Measurements from ENCODE around the gene C1orf167. TPM values are rescaled to one million over a fixed set of nuclear protein-coding genes. Genes with fewer than 3 reads are reported as not detected.

The C1orf167 gene
- total RNA-seq, result not detected

- DNase-seq (ENCODE audit: low spot score) (no peak), ATAC-seq (peak; percentile 68 to 82)
- H3K4me3 Mint-ChIP-seq, result no peak within 1 kb of the TSS
- H3K36me3 Mint-ChIP-seq, result no peaks in the 10 kb centered on the region
- H3K27me3 Mint-ChIP-seq, result peaks cover 13 to 15% of the 10 kb centered on the region in 2 donors
- peak within 1 kb of the TSS in 1 of 2 donors; percentile 68 for H3K27ac Mint-ChIP-seq
- H3K9me3 Mint-ChIP-seq, result no peaks in the 10 kb centered on the region
- peaks cover 4 to 7% of the 10 kb centered on the region in 2 donors for H3K4me1 Mint-ChIP-seq (ENCODE audit: low read depth in 2 of 2)
Observed at GRCh38 chr1:11761988-11762406, at the start of gene C1orf167. Gene C1orf167, plus strand, starts transcription at chr1:11762193. Its CDS starts 2,208 bp downstream, at chr1:11764401.

- ATAC-seq (no peak), DNase-seq (ENCODE audit: low spot score) (no peak)
- Mint-ChIP-seq H3K4me1 (ENCODE audit: low read depth in 2 of 2) (peaks cover 7 to 10% of the 10 kb centered on the region in 2 donors), H3K36me3 (no peaks in the 10 kb centered on the region), H3K4me3 (no peak overlapping the region), H3K27ac (no peak overlapping the region), H3K27me3 (no peaks in the 10 kb centered on the region), H3K9me3 (no peaks in the 10 kb centered on the region)
Observed at GRCh38 chr1:11712285-11712684, 49.7 kb upstream of the C1orf167 start.

- Mint-ChIP-seq H3K36me3 (no peaks in the 10 kb centered on the region), H3K27ac (no peak overlapping the region), H3K27me3 (no peaks in the 10 kb centered on the region), H3K4me3 (no peak overlapping the region), H3K9me3 (no peaks in the 10 kb centered on the region), H3K4me1 (ENCODE audit: low read depth in 2 of 2) (peaks cover 7 to 10% of the 10 kb centered on the region in 2 donors)
- ATAC-seq, result no peak
- no peak for DNase-seq (ENCODE audit: low spot score)
Observed at GRCh38 chr1:11713095-11713494, 48.9 kb upstream of the C1orf167 start.

DNA sequence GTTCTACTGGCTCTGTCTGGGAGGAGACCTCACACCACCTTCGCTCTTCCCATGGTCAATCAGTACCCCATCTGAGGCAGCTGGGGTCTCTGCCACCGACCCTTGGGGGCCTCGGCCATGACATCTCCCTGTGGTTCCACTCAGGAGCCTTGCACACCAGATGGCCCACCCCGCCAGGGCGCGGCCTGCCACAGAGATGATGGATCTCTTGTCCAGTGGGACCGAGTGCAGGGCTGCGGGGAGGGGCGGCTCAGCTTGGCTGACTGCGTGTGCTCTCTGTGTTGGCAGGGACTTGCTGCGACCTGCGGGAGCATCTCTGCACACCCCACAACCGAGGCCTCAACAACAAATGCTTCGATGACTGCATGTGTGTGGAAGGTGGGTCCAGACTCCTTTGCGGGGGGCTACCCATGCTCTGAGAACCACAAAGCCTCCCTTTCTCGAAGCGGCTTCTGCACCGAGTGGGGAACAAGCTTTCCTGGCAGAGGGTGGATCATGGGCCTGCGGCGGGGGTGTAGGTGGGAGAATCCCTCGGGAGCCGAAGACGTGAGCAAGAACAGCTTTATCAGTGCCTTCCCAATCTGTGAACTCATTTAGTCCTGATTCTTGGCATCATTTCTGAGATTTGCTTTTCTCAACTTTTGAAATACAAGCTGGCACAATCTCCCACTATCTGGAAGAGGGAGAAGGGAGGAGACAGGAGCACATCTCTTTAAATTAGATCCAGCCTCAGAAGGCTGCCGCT, 47.0 kb upstream of the C1orf167 start:
- DNase-seq (ENCODE audit: low spot score) (no peak), ATAC-seq (no peak)
- Mint-ChIP-seq H3K4me1 (ENCODE audit: low read depth in 2 of 2) (peaks cover 14 to 16% of the 10 kb centered on the region in 2 donors), H3K4me3 (no peak overlapping the region), H3K9me3 (no peaks in the 10 kb centered on the region), H3K36me3 (no peaks in the 10 kb centered on the region), H3K27me3 (no peaks in the 10 kb centered on the region), H3K27ac (peak overlapping the region in 1 of 2 donors; percentile 19)

- H3K27me3 Mint-ChIP-seq, result no peaks in the 10 kb centered on the region
- no peaks in the 10 kb centered on the region for H3K9me3 Mint-ChIP-seq
- no peaks in the 10 kb centered on the region for H3K36me3 Mint-ChIP-seq
- H3K27ac Mint-ChIP-seq, result peak overlapping the region; percentile 94 to 96
- peak; percentile 84 for DNase-seq (ENCODE audit: low spot score)
- H3K4me3 Mint-ChIP-seq, result peak overlapping the region; percentile 88
- ATAC-seq, result peak; percentile 93
- H3K4me1 Mint-ChIP-seq (ENCODE audit: low read depth in 2 of 2), result peaks cover 19 to 22% of the 10 kb centered on the region in 2 donors
Observed at GRCh38 chr1:11719313-11720032, 42.5 kb upstream of the C1orf167 start.

GRCh38 chr1:11720033-11720376, 42.0 kb upstream of the C1orf167 start:
- Mint-ChIP-seq H3K9me3 (no peaks in the 10 kb centered on the region), H3K27ac (peak overlapping the region; percentile 94 to 96), H3K27me3 (no peaks in the 10 kb centered on the region), H3K4me1 (ENCODE audit: low read depth in 2 of 2) (peaks cover 25 to 26% of the 10 kb centered on the region in 2 donors), H3K4me3 (peak overlapping the region; percentile 88), H3K36me3 (no peaks in the 10 kb centered on the region)
- ATAC-seq, result no peak
- DNase-seq (ENCODE audit: low spot score), result no peak

DNA sequence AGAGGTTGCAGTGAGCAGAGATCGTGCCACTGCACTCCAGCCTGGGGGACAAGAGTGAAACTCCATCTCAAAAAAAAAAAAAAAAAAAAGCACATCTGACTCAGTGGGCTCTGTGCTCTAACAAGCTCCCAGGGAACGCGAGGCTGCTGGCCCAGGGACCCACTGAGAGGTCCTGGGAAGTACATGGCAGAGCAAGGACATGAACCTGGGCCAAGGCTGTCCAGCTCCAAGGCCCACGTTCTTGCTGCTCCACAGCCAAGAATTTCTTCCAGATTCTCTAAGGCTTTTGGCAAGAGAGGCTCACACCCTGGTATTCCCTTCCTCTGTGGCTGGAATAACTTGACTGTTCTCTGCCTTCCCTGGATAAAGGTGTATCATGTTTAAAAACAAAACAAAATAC, 41.5 kb upstream of the C1orf167 start:
- Mint-ChIP-seq H3K36me3 (no peaks in the 10 kb centered on the region), H3K4me3 (peak overlapping the region; percentile 15), H3K4me1 (ENCODE audit: low read depth in 2 of 2) (peaks cover 26 to 29% of the 10 kb centered on the region in 2 donors), H3K27ac (peak overlapping the region; percentile 12 to 96), H3K9me3 (no peaks in the 10 kb centered on the region), H3K27me3 (no peaks in the 10 kb centered on the region)
- ATAC-seq (no peak), DNase-seq (ENCODE audit: low spot score) (no peak)

DNA sequence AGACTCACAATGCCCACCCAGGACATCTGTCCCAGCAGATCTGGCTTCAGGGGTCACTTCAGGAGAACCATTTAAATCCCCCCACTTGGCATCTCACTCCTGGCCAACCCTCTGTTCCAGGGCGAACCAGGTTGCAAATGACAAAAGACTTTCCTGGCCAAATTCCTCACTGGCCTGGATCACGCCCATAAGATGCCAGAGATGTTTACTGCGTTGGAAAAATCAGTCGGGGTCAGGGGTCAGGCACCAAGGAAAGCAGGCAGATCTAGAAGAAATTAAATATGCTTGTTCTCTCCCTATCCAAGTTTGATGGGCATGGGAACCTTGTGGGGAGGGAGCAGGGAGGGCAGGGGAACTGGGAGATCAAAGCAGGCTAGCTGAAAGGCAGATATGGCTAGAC, 40.7 kb upstream of the C1orf167 start:
- ATAC-seq (no peak), DNase-seq (ENCODE audit: low spot score) (no peak)
- peaks cover 29 to 30% of the 10 kb centered on the region in 2 donors for H3K4me1 Mint-ChIP-seq (ENCODE audit: low read depth in 2 of 2)
- H3K4me3 Mint-ChIP-seq, result no peak overlapping the region
- no peaks in the 10 kb centered on the region for H3K27me3 Mint-ChIP-seq
- no peak overlapping the region for H3K27ac Mint-ChIP-seq
- no peaks in the 10 kb centered on the region for H3K9me3 Mint-ChIP-seq
- H3K36me3 Mint-ChIP-seq, result no peaks in the 10 kb centered on the region

- no peak for DNase-seq (ENCODE audit: low spot score)
- ATAC-seq, result no peak
- Mint-ChIP-seq H3K9me3 (no peaks in the 10 kb centered on the region), H3K27me3 (no peaks in the 10 kb centered on the region), H3K36me3 (no peaks in the 10 kb centered on the region), H3K4me1 (ENCODE audit: low read depth in 2 of 2) (peaks cover 29 to 30% of the 10 kb centered on the region in 2 donors), H3K27ac (no peak overlapping the region), H3K4me3 (no peak overlapping the region)
Observed at GRCh38 chr1:11722538-11722937, 39.5 kb upstream of the C1orf167 start.

DNA sequence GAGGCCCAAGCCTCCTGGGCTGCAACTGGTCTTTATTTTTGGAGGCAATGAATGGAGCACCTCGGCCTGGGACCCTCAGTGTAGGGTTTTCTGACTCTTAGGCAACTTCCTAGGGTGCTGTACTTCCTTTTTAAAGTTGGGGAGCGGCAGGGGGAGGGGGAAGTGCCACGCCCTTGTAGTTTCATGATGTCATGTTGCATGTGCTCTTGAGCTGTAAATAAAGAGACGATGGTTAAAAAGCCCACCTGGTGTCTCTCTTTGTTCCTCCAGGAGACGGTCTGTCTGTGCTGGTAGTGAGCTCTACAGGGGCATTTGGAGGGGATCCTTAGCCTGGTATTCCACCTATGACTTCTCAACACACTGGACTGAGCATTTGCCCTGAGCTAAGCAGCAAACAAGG, 36.4 kb upstream of the C1orf167 start:
- no peak overlapping the region for H3K4me3 Mint-ChIP-seq
- DNase-seq (ENCODE audit: low spot score) (no peak), ATAC-seq (no peak)
- H3K27me3 Mint-ChIP-seq, result no peaks in the 10 kb centered on the region
- no peaks in the 10 kb centered on the region for H3K36me3 Mint-ChIP-seq
- no peaks in the 10 kb centered on the region for H3K9me3 Mint-ChIP-seq
- no peak overlapping the region for H3K27ac Mint-ChIP-seq
- peaks cover 30 to 33% of the 10 kb centered on the region in 2 donors for H3K4me1 Mint-ChIP-seq (ENCODE audit: low read depth in 2 of 2)

- Mint-ChIP-seq H3K9me3 (no peaks in the 10 kb centered on the region), H3K27ac (no peak overlapping the region), H3K36me3 (no peaks in the 10 kb centered on the region), H3K4me1 (ENCODE audit: low read depth in 2 of 2) (peaks cover 42% of the 10 kb centered on the region in 2 donors), H3K27me3 (no peaks in the 10 kb centered on the region), H3K4me3 (no peak overlapping the region)
- ATAC-seq, result no peak
- no peak for DNase-seq (ENCODE audit: low spot score)
Observed at GRCh38 chr1:11727119-11727518, 34.9 kb upstream of the C1orf167 start.

GRCh38 chr1:11728126-11728806, 33.7 kb upstream of the C1orf167 start:
- DNase-seq (ENCODE audit: low spot score), result no peak
- no peaks in the 10 kb centered on the region for H3K9me3 Mint-ChIP-seq
- no peak overlapping the region for H3K4me3 Mint-ChIP-seq
- H3K27ac Mint-ChIP-seq, result no peak overlapping the region
- H3K4me1 Mint-ChIP-seq (ENCODE audit: low read depth in 2 of 2), result peaks cover 46% of the 10 kb centered on the region in 2 donors
- no peaks in the 10 kb centered on the region for H3K36me3 Mint-ChIP-seq
- no peaks in the 10 kb centered on the region for H3K27me3 Mint-ChIP-seq
- no peak for ATAC-seq

DNA sequence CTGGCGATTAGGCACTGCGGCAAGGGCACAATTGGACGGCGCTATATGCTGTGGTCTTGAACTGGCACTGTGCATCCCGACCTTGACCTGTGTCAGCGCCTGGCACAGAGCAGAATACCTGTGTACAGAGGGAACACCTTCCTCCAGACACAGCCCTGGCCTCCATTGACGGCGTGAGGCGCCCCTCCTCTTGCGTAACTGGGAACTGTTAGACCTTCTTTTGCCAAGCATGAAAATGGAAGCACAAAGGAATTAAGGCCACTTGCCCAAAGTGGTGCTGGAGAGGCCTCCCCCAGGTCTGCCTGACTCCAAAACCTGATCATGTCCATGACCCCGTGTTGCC, 32.9 kb upstream of the C1orf167 start:
- Mint-ChIP-seq H3K27me3 (no peaks in the 10 kb centered on the region), H3K27ac (peak overlapping the region; percentile 94 to 96), H3K4me1 (ENCODE audit: low read depth in 2 of 2) (peaks cover 46 to 49% of the 10 kb centered on the region in 2 donors), H3K9me3 (no peaks in the 10 kb centered on the region), H3K36me3 (no peaks in the 10 kb centered on the region), H3K4me3 (peak overlapping the region; percentile 94)
- DNase-seq (ENCODE audit: low spot score) (no peak), ATAC-seq (no peak)
